ENCODE results near the gene TCOF1. TPM values are rescaled to one million over a fixed set of nuclear protein-coding genes. Genes with fewer than 3 reads are reported as not detected.
"Not testable (repeated sequence)": the region's sequence is repeated elsewhere in the genome, so short reads cannot be mapped to it uniquely, and the experiment has no call there.

Gene TCOF1
- total RNA-seq, 2 donors from 2014 or later = 55.5 to 62.3 TPM

GRCh38 chr5:150410524-150411244, 53.2 kb downstream of the TCOF1 start:
- Mint-ChIP-seq H3K9me3 (no peaks in the 10 kb centered on the region), H3K4me1 (ENCODE audit: low read depth) (peaks cover 42% of the 10 kb centered on the region), H3K27ac (peak overlapping the region; percentile 90), H3K36me3 (ENCODE audit: insufficient read depth in 2 of 2) (peaks cover 5% of the 10 kb centered on the region in 2 donors), H3K4me3 (peak overlapping the region; percentile 88 to 90), H3K27me3 (ENCODE audit: low read depth) (no peaks in the 10 kb centered on the region)
- ATAC-seq (replicated peaks in 1 of 2) (peak; percentile 19 to 21), DNase-seq (peak; percentile 46 to 47)

GRCh38 chr5:150411245-150411979, 53.9 kb downstream of the TCOF1 start:
- DNase-seq (peak; percentile 71 to 76), ATAC-seq (replicated peaks in 1 of 2) (peak; percentile 28 to 35)
- no peaks in the 10 kb centered on the region for H3K27me3 Mint-ChIP-seq (ENCODE audit: low read depth)
- peaks cover 3 to 5% of the 10 kb centered on the region in 2 donors for H3K36me3 Mint-ChIP-seq (ENCODE audit: insufficient read depth in 2 of 2)
- peak overlapping the region; percentile 88 to 90 for H3K4me3 Mint-ChIP-seq
- H3K4me1 Mint-ChIP-seq (ENCODE audit: low read depth) = peaks cover 42% of the 10 kb centered on the region
- peak overlapping the region; percentile 90 for H3K27ac Mint-ChIP-seq
- H3K9me3 Mint-ChIP-seq = no peaks in the 10 kb centered on the region

GRCh38 chr5:150412319-150413175, 55.0 kb downstream of the TCOF1 start, which contains the start of gene CD74:
CD74 (minus strand) TSS chr5:150412910; CDS start chr5:150412749, 161 bp downstream.
- DNase-seq = peak; percentile 92 to 93
- peaks cover 3 to 5% of the 10 kb centered on the region in 2 donors for H3K36me3 Mint-ChIP-seq (ENCODE audit: insufficient read depth in 2 of 2)
- H3K4me3 Mint-ChIP-seq = peak within 1 kb of the TSS; percentile 88 to 90
- H3K27ac Mint-ChIP-seq = peak within 1 kb of the TSS; percentile 88
- peak; percentile 88 to 91 for ATAC-seq (replicated peaks in 1 of 2)
- no peaks in the 10 kb centered on the region for H3K27me3 Mint-ChIP-seq (ENCODE audit: low read depth)
- H3K9me3 Mint-ChIP-seq = no peaks in the 10 kb centered on the region
- peaks cover 42% of the 10 kb centered on the region for H3K4me1 Mint-ChIP-seq (ENCODE audit: low read depth)

- H3K9me3 Mint-ChIP-seq = no peaks in the 10 kb centered on the region
- H3K27ac Mint-ChIP-seq = peak overlapping the region; percentile 88
These were observed 55.8 kb downstream of the TCOF1 start for GRCh38 chr5:150413176-150413901.

GRCh38 chr5:150413902-150414790, 56.6 kb downstream of the TCOF1 start:
- H3K27ac Mint-ChIP-seq = peak overlapping the region; percentile 88
- not testable (repeated sequence) for H3K36me3 Mint-ChIP-seq (ENCODE audit: insufficient read depth in 2 of 2)
- H3K4me3 Mint-ChIP-seq = peak overlapping the region in 1 of 2 donors; percentile 90

More at GRCh38 chr5:150413176-150413901, 55.8 kb downstream of the TCOF1 start:
- H3K4me1 Mint-ChIP-seq (ENCODE audit: low read depth) = peaks cover 42% of the 10 kb centered on the region
- peak overlapping the region; percentile 88 to 90 for H3K4me3 Mint-ChIP-seq
- H3K36me3 Mint-ChIP-seq (ENCODE audit: insufficient read depth in 2 of 2) = peaks cover 3 to 5% of the 10 kb centered on the region in 2 donors
- DNase-seq (no peak), ATAC-seq (replicated peaks in 1 of 2) (no peak)
- no peaks in the 10 kb centered on the region for H3K27me3 Mint-ChIP-seq (ENCODE audit: low read depth)

GRCh38 chr5:150419630-150420270, 62.3 kb downstream of the TCOF1 start:
- DNase-seq = no peak
- H3K27me3 Mint-ChIP-seq (ENCODE audit: low read depth) = no peaks in the 10 kb centered on the region
- no peaks in the 10 kb centered on the region for H3K9me3 Mint-ChIP-seq
- no peak overlapping the region for H3K4me3 Mint-ChIP-seq
- no peaks in the 10 kb centered on the region for H3K36me3 Mint-ChIP-seq (ENCODE audit: insufficient read depth in 2 of 2)
- no peak for ATAC-seq (replicated peaks in 1 of 2)
- H3K4me1 Mint-ChIP-seq (ENCODE audit: low read depth) = no peaks in the 10 kb centered on the region
- peak overlapping the region; percentile 27 for H3K27ac Mint-ChIP-seq

More at GRCh38 chr5:150413902-150414790, 56.6 kb downstream of the TCOF1 start:
- not testable (repeated sequence) for H3K27me3 Mint-ChIP-seq (ENCODE audit: low read depth); DNase-seq; ATAC-seq (replicated peaks in 1 of 2); H3K9me3 Mint-ChIP-seq
- H3K4me1 Mint-ChIP-seq (ENCODE audit: low read depth) = peaks cover 35% of the 10 kb centered on the region

- Mint-ChIP-seq H3K27ac (no peak overlapping the region), H3K9me3 (no peaks in the 10 kb centered on the region), H3K4me1 (ENCODE audit: low read depth) (no peaks in the 10 kb centered on the region), H3K27me3 (ENCODE audit: low read depth) (no peaks in the 10 kb centered on the region), H3K4me3 (no peak overlapping the region), H3K36me3 (ENCODE audit: insufficient read depth in 2 of 2) (no peaks in the 10 kb centered on the region)
- ATAC-seq (replicated peaks in 1 of 2) = no peak
- DNase-seq = no peak
These were observed 64.6 kb downstream of the TCOF1 start for GRCh38 chr5:150422075-150422474.

- Mint-ChIP-seq H3K36me3 (ENCODE audit: insufficient read depth in 2 of 2) (no peaks in the 10 kb centered on the region), H3K4me1 (ENCODE audit: low read depth) (no peaks in the 10 kb centered on the region), H3K9me3 (no peaks in the 10 kb centered on the region), H3K27me3 (ENCODE audit: low read depth) (no peaks in the 10 kb centered on the region), H3K27ac (no peak overlapping the region), H3K4me3 (no peak overlapping the region)
- ATAC-seq (replicated peaks in 1 of 2) (no peak), DNase-seq (no peak)
These were observed 65.3 kb downstream of the TCOF1 start for GRCh38 chr5:150422758-150423157.

GRCh38 chr5:150426165-150426564, 68.7 kb downstream of the TCOF1 start:
- H3K9me3 Mint-ChIP-seq; H3K4me1 Mint-ChIP-seq (ENCODE audit: low read depth); H3K27me3 Mint-ChIP-seq (ENCODE audit: low read depth); ATAC-seq (replicated peaks in 1 of 2); H3K4me3 Mint-ChIP-seq; DNase-seq; H3K27ac Mint-ChIP-seq; H3K36me3 Mint-ChIP-seq (ENCODE audit: insufficient read depth in 2 of 2): not testable (repeated sequence)

GRCh38 chr5:150428106-150428876, 70.8 kb downstream of the TCOF1 start:
- Mint-ChIP-seq H3K36me3 (ENCODE audit: insufficient read depth in 2 of 2) (no peaks in the 10 kb centered on the region), H3K27ac (no peak overlapping the region), H3K4me1 (ENCODE audit: low read depth) (no peaks in the 10 kb centered on the region), H3K27me3 (ENCODE audit: low read depth) (no peaks in the 10 kb centered on the region), H3K9me3 (no peaks in the 10 kb centered on the region), H3K4me3 (no peak overlapping the region)
- no peak for ATAC-seq (replicated peaks in 1 of 2)
- no peak for DNase-seq

GRCh38 chr5:150428978-150429377, 71.5 kb downstream of the TCOF1 start:
- no peak overlapping the region for H3K27ac Mint-ChIP-seq
- ATAC-seq (replicated peaks in 1 of 2) = no peak

More at GRCh38 chr5:150428978-150429377, 71.5 kb downstream of the TCOF1 start:
- Mint-ChIP-seq H3K36me3 (ENCODE audit: insufficient read depth in 2 of 2) (no peaks in the 10 kb centered on the region), H3K9me3 (no peaks in the 10 kb centered on the region), H3K4me3 (no peak overlapping the region), H3K4me1 (ENCODE audit: low read depth) (no peaks in the 10 kb centered on the region), H3K27me3 (ENCODE audit: low read depth) (no peaks in the 10 kb centered on the region)
- no peak for DNase-seq

All from activated T-cell treated with anti-CD3 and anti-CD28 coated beads, Interleukin-2, amount 50 U/mL, for 72 hours (primary cell).